Cardiac muscle cell (in vitro differentiated cells and primary cell): ENCODE data around the gene ITPRIPL2. TPM values are rescaled to one million over a fixed set of nuclear protein-coding genes. Genes with fewer than 3 reads are reported as not detected.

Experiments used
- DNase-seq, 2 donors: peaks; one replicate each; pipeline versions ENCODE4 v3.0.0 to v3.0.0-alpha.2; 2010 to 2017; ENCODE audit warnings: low read depth in 1 of 2, low spot score in 1 of 2
- H3K27ac ChIP-seq: fragments of 200-600 bp; sonication (generic); 2 replicates; pipeline ENCODE4 v1.5.1; 2016
- H3K27me3 ChIP-seq: fragments of 200-600 bp; sonication (generic); 2 replicates; pipeline ENCODE4 v1.6.0; 2016; ENCODE audit warnings: control low read depth
- H3K36me3 ChIP-seq: fragments of 200-600 bp; sonication (generic); 2 replicates; pipeline ENCODE4 v1.5.1; 2016; ENCODE audit warnings: control low read depth
- H3K4me1 ChIP-seq: fragments of 200-600 bp; sonication (generic); 2 replicates; pipeline ENCODE4 v1.8.1; 2017; ENCODE audit warnings: low read depth, mild to moderate bottlenecking, mixed run types
- H3K4me3 ChIP-seq: fragments of 200-600 bp; sonication (generic); 2 replicates; pipeline ENCODE4 v1.5.1; 2016; ENCODE audit warnings: mild to moderate bottlenecking
- H3K9me3 ChIP-seq: fragments of 200-600 bp; sonication (generic); 2 replicates; pipeline ENCODE4 v1.5.1; 2017; ENCODE audit warnings: low read depth, mild to moderate bottlenecking, control low read depth
- polyA plus RNA-seq: library from polyadenylated mRNA; unstranded; fragments of >200 nt; fragmentation: Nextera tagmentation; extraction: Ambion mirVana; gene quantifications from 2 replicates; pipeline ENCODE4 v1.2.1, GENCODE V29; 2016
- total RNA-seq: library from RNA; depleted of rRNA; stranded (reverse); fragments of >200 nt; gene quantifications from 2 replicates; pipeline ENCODE4 v1.2.3, GENCODE V29; 2016
- TF ChIP-seq, protein P1 (sequence below): IDR thresholded peaks from 2 replicates; pipeline ENCODE4 v1.5.1; 2012; ENCODE audit warnings: low read depth, mild to moderate bottlenecking, low read length

Gene ITPRIPL2
- total and polyA plus RNA-seq, 2 experiments from 2014 or later, result 2.8 to 9.7 TPM

DNA sequence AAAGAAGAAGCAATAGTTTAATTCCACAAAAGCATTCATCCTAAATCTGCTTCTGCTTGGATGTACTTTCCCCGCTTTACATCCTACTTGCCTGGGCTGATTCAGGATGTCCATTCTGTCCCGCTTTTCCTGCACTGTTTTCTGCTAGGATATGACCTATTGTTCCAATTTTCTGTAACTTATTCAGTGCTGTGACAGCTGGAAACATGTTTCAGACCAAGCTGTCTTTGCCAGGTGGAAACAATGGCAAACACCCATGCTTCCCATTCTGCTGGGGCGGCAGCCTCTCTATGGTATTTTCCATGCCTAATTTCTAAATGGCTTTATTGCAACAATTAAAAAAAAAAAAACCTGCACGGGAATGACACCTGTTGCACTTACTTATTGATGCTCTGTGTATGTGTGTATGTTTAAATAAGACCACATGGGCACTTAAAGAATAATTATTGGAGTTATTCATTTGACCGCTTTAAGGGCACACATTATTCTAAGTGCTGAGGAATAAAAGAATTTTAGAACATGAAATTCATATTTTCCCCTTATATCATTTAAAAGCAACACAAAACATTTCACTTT is 25.3 kb upstream of the ITPRIPL2 start:
- H3K36me3 ChIP-seq, result no peaks in the 10 kb centered on the region
- H3K4me3 ChIP-seq, result no peak overlapping the region
- DNase-seq, result no peak
- H3K27me3 ChIP-seq, result no peaks in the 10 kb centered on the region
- no peak overlapping the region for H3K27ac ChIP-seq
- H3K4me1 ChIP-seq, result peaks cover 6% of the 10 kb centered on the region
- TF ChIP-seq, protein P1, sequence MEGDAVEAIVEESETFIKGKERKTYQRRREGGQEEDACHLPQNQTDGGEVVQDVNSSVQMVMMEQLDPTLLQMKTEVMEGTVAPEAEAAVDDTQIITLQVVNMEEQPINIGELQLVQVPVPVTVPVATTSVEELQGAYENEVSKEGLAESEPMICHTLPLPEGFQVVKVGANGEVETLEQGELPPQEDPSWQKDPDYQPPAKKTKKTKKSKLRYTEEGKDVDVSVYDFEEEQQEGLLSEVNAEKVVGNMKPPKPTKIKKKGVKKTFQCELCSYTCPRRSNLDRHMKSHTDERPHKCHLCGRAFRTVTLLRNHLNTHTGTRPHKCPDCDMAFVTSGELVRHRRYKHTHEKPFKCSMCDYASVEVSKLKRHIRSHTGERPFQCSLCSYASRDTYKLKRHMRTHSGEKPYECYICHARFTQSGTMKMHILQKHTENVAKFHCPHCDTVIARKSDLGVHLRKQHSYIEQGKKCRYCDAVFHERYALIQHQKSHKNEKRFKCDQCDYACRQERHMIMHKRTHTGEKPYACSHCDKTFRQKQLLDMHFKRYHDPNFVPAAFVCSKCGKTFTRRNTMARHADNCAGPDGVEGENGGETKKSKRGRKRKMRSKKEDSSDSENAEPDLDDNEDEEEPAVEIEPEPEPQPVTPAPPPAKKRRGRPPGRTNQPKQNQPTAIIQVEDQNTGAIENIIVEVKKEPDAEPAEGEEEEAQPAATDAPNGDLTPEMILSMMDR, result no peak
- no peaks in the 10 kb centered on the region for H3K9me3 ChIP-seq

DNA sequence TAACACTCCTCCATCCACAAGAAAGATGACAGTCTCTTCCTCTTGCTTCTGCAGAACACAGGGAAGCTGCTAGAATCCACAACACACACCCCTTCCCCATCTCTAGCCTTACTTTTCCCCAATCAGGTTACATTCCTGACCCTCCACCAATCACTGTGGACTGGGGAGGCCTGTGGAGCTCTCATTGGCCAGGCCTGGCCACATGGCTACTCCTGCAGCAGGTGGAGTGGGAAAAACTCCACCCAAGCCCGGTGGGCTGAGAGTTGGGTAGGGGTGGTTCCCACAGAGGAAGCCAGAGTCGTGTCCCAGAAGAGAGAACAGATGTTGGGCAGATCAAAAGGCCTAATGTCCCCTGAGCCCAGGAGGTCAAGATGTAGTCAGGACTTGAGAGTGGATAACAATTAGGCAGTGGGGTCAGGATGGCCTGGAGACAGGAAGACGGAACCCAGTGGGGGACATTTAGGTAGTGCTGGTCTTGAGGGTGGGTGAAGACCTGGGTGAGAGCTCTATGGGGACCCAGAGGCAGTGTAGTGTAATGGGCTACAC is 24.3 kb upstream of the ITPRIPL2 start:
- DNase-seq, result no peak
- Histone ChIP-seq H3K4me3 (no peak overlapping the region), H3K27ac (no peak overlapping the region), H3K9me3 (no peaks in the 10 kb centered on the region), H3K4me1 (peaks cover 6% of the 10 kb centered on the region), H3K36me3 (no peaks in the 10 kb centered on the region), H3K27me3 (no peaks in the 10 kb centered on the region)
- TF ChIP-seq, protein P1, result no peak

DNA sequence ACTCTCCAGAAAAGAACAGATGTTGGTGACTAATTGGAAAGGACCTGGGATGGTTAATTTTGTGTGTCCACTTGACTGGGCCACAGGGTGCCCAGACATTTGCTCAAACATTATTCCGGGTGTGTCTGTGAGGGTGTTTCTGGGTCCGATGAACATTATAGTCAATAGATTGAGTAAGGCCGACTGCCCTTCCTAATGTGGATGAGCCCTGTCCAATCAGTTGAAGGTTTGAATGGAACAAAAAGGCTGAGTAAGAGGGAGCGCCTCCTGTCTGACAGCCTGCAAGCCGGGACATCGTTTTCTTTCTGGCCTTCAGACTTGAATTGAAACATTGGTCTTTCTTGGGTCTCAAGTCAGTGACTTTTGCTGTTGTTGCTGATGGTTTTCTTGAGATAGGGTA is 22.8 kb upstream of the ITPRIPL2 start:
- H3K27me3 ChIP-seq, result no peaks in the 10 kb centered on the region
- H3K4me1 ChIP-seq, result peaks cover 1% of the 10 kb centered on the region
- TF ChIP-seq, protein P1, result no peak
- no peak overlapping the region for H3K27ac ChIP-seq
- no peak overlapping the region for H3K4me3 ChIP-seq
- no peaks in the 10 kb centered on the region for H3K9me3 ChIP-seq
- DNase-seq, result no peak
- H3K36me3 ChIP-seq, result no peaks in the 10 kb centered on the region

DNA sequence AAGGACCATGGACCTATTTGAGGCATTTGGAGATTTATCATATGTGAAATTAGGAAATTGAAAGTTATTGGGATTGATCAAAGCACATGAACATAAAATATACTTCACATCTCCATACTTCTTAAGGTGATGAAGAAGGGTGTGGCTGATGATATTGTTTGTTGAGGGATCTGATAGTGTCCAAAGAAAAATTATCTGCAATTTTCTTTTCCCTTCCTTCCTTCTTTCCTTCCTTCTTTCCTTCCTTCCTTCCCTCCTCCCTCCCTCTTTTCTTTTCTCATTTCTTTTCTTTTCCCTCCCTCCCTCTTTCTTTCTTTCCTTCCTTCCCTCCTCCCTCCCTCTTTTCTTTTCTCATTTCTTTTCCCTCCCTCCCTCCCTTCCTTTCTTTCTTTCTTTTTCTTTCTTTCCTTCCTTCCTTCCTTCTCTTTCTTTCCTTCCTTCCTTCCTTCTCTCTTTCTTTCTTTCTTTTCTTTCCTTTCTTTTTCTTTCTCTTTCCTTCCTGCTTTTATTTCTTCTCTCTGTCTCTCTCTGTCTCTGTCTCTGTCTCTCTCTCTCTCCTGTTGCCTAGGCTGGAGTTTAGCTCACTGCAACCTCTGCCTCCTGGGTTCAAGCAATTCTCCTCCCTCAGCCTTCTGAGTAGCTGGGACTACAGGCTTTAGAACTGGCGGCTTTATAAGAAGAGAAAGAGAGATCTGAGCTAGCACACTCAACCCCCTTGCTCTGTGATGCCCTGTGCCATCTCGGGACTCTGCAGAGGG is 20.9 kb upstream of the ITPRIPL2 start:
- no peak overlapping the region for H3K27ac ChIP-seq

DNA sequence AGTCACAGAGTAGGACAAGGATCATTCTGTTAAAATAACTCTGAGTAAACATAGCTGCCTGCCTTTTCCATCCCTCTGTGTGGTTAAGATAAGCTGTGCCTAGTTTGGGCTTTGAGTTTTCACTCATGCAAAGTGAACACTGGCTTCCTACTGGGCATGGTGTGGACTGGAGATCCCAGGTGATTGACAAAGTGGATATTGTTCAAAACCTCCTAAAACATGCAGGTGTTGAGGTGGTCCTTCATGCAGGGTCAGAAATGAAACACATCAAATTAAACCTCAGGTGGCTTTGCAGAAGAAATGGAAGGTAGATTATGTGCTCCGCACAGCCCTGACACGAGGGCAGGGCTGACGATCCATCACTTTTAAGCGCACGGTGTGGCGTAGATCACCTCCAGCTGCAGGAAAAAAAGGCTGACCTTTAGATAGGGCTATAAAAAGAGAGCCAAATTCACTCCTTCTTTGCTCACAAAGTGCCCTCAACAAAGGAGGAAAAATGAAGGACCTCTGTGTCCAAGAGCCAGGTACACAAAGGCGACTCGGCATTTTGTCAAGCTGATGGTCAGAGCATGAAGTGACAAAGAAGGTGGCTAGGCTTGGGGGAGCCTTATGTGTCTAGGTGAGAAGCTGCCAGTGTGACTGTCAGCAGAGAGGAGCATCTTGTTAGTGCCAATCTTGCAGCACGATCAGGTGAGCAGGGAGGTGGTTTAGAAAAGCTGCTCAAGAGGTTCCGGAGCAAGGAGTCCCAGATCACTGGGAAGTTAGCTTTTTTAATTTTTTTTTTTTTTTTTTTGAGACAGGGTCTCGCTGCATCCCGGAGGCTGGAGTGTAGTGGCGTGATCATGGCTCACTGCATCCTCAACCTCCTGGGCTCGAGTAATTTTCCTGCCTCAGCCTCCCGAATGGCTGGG is 19.9 kb upstream of the ITPRIPL2 start:
- no peaks in the 10 kb centered on the region for H3K4me1 ChIP-seq
- TF ChIP-seq, protein P1, result no peak

More for the DNA sequence above, 20.9 kb upstream of the ITPRIPL2 start:
- Histone ChIP-seq H3K4me3 (no peak overlapping the region), H3K27me3 (no peaks in the 10 kb centered on the region), H3K36me3 (no peaks in the 10 kb centered on the region), H3K4me1 (no peaks in the 10 kb centered on the region), H3K9me3 (no peaks in the 10 kb centered on the region)
- DNase-seq, result no peak
- TF ChIP-seq, protein P1, result no peak

More for the DNA sequence above, 19.9 kb upstream of the ITPRIPL2 start:
- no peaks in the 10 kb centered on the region for H3K36me3 ChIP-seq
- H3K9me3 ChIP-seq, result no peaks in the 10 kb centered on the region
- H3K27me3 ChIP-seq, result no peaks in the 10 kb centered on the region
- H3K4me3 ChIP-seq, result no peak overlapping the region
- H3K27ac ChIP-seq, result no peak overlapping the region
- DNase-seq, result no peak
